Erythroblast (primary cell): ENCODE measurements around the gene MZT2B.
"Not testable (repeated sequence)": the region's sequence is repeated elsewhere in the genome, so short reads cannot be mapped to it uniquely, and the experiment has no call there.

Source experiments
- DNase-seq, 2 experiments: peaks; one replicate each; lab custom pipeline; 2025; lab: John Stamatoyannopoulos, UW
- GATA1 ChIP-seq: IDR thresholded peaks from 2 replicates; pipeline ENCODE4 v1.6.1; 2011; ENCODE audit warnings: low read depth, mild to moderate bottlenecking, control low read depth, low read length, moderate library complexity
- POLR2A ChIP-seq: IDR thresholded peaks from 2 replicates; pipeline ENCODE4 v1.6.1; 2011; ENCODE audit warnings: mild to moderate bottlenecking, low read length

MZT2B gene

GRCh38 chr2:130229161-130229510, 47.1 kb downstream of the MZT2B start:
- DNase-seq, result peak in 1 of 2 experiments; percentile 3

GRCh38 chr2:130230376-130230775, 48.3 kb downstream of the MZT2B start:
- not testable (repeated sequence) for DNase-seq

GRCh38 chr2:130230907-130231306, 48.8 kb downstream of the MZT2B start:
- not testable (repeated sequence) for DNase-seq

GRCh38 chr2:130231656-130232055, 49.6 kb downstream of the MZT2B start:
- TF ChIP-seq GATA1 (no peak), POLR2A (no peak)
- DNase-seq, result no peak

GRCh38 chr2:130233066-130233465, 51.0 kb downstream of the MZT2B start:
- not testable (repeated sequence) for DNase-seq

GRCh38 chr2:130239581-130239980, 57.5 kb downstream of the MZT2B start:
- not testable (repeated sequence) for DNase-seq
